ENCODE data around the gene PET117.

DNA sequence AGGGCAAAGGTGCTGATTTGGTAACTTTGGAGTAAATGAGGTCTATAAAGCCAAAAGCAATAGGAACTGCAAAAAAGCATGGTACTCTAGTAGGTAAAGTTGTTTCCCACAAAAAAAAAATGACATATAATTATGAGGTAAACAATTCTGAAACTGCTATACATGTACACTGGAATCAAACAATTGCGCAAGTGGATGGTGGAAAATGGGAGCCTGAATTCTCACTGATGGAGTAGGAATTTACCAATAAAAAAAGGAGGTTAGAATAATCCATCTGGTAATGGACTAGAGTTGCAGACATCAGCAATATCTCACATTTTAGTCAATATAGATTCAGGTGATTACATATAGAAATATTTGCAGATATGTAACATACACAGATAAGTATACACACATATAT lies 5.0 kb upstream of the PET117 start:
- TF ChIP-seq, protein P1, sequence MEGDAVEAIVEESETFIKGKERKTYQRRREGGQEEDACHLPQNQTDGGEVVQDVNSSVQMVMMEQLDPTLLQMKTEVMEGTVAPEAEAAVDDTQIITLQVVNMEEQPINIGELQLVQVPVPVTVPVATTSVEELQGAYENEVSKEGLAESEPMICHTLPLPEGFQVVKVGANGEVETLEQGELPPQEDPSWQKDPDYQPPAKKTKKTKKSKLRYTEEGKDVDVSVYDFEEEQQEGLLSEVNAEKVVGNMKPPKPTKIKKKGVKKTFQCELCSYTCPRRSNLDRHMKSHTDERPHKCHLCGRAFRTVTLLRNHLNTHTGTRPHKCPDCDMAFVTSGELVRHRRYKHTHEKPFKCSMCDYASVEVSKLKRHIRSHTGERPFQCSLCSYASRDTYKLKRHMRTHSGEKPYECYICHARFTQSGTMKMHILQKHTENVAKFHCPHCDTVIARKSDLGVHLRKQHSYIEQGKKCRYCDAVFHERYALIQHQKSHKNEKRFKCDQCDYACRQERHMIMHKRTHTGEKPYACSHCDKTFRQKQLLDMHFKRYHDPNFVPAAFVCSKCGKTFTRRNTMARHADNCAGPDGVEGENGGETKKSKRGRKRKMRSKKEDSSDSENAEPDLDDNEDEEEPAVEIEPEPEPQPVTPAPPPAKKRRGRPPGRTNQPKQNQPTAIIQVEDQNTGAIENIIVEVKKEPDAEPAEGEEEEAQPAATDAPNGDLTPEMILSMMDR (IDR thresholded peaks at IDR 0.05), result no peak
- TF ChIP-seq POLR2A (IDR thresholded peaks at IDR 0.05), result no peak
